PC-3 (cell line): ENCODE data around the gene PTPRF. TPM values are rescaled to one million over a fixed set of nuclear protein-coding genes. Genes with fewer than 3 reads are reported as not detected.

Experiments
- ATAC-seq: fragments of 200-7000 bp; cut with Tn5 transposase; 2 replicates; pipeline ENCODE4 v1.9.1; 2020; ENCODE audit warnings: mild to moderate bottlenecking, moderate library complexity
- BruUV-seq: library from RNA; stranded (reverse); fragments of 400-500 nt; replicated peaks from 2 replicates; lab custom pipeline; 2021; lab: Mats Ljungman, UMichigan
- CTCF ChIA-PET: fragments of 300-600 bp; sonication (Branson Sonifier 250); formaldehyde crosslinking; loops from one replicate; lab custom pipeline; 2022; ENCODE audit warnings: antibody characterized with exemption; lab: Charles Lee
- POLR2A ChIA-PET: fragments of 300-600 bp; sonication (Branson Sonifier 250); formaldehyde crosslinking; loops from one replicate; lab custom pipeline; 2022; ENCODE audit warnings: antibody characterized with exemption; ENCODE audit not compliant: unreplicated experiment; lab: Charles Lee
- DNase-seq: peaks from one replicate; pipeline ENCODE4 v3.0.0-alpha.2; 2015
- H2AFZ ChIP-seq: fragments of 300-600 bp; sonication (generic); 2 replicates; pipeline ENCODE4 v1.6.0; 2016; ENCODE audit warnings: antibody characterized with exemption, low read length
- H3F3A ChIP-seq: fragments of 300-600 bp; sonication (generic); one replicate; pipeline ENCODE4 v1.6.0; 2017; ENCODE audit warnings: antibody characterized with exemption, low read length, control low read depth, mild to moderate bottlenecking; ENCODE audit not compliant: unreplicated experiment
- H3K27ac ChIP-seq: fragments of 300-600 bp; sonication (generic); 2 replicates; pipeline ENCODE4 v1.5.1; 2016; ENCODE audit warnings: mild to moderate bottlenecking, low read length
- H3K27me3 ChIP-seq: fragments of 300-600 bp; sonication (generic); 2 replicates; pipeline ENCODE4 v1.6.1; 2016; ENCODE audit warnings: low read length, mixed read lengths
- H3K36me3 ChIP-seq: fragments of 300-600 bp; sonication (generic); 2 replicates; pipeline ENCODE4 v1.6.1; 2016; ENCODE audit warnings: low read depth, mixed run types, low read length, mixed read lengths
- H3K4me1 ChIP-seq: fragments of 300-600 bp; sonication (generic); 2 replicates; pipeline ENCODE4 v1.5.1; 2016; ENCODE audit warnings: low read length; ENCODE audit not compliant: insufficient read depth
- H3K4me2 ChIP-seq: fragments of 300-600 bp; sonication (generic); 2 replicates; pipeline ENCODE4 v1.6.0; 2016; ENCODE audit warnings: low read length
- H3K4me3 ChIP-seq: fragments of 300-600 bp; sonication (generic); 2 replicates; pipeline ENCODE4 v1.5.1; 2016; ENCODE audit warnings: mild to moderate bottlenecking, low read length, mixed read lengths
- H3K79me2 ChIP-seq: fragments of 300-600 bp; sonication (generic); 2 replicates; pipeline ENCODE4 v1.6.1; 2017; ENCODE audit warnings: low read length, mixed read lengths
- H3K9ac ChIP-seq: fragments of 300-600 bp; sonication (generic); 2 replicates; pipeline ENCODE4 v1.6.0; 2016; ENCODE audit warnings: mild to moderate bottlenecking, low read length
- H3K9me2 ChIP-seq: fragments of 300-600 bp; sonication (generic); replicated peaks from 2 replicates; pipeline ENCODE4 v1.6.1; 2016; ENCODE audit warnings: mixed run types, low read length, mixed read lengths
- H3K9me3 ChIP-seq: fragments of 300-600 bp; sonication (generic); 2 replicates; pipeline ENCODE4 v1.6.1; 2016; ENCODE audit warnings: low read length, mixed read lengths
- H4K20me1 ChIP-seq: fragments of 300-600 bp; sonication (generic); 2 replicates; pipeline ENCODE4 v1.6.1; 2016; ENCODE audit warnings: low read length, mixed read lengths
- EZH2 ChIP-seq: fragments of 300-600 bp; sonication (generic); IDR thresholded peaks from one replicate; pipeline ENCODE4 v1.6.1; 2017; ENCODE audit warnings: antibody characterized with exemption, mild to moderate bottlenecking, low read length; ENCODE audit not compliant: unreplicated experiment
- EZH2phosphoT487 ChIP-seq: fragments of 300-600 bp; sonication (generic); IDR thresholded peaks from 2 replicates; pipeline ENCODE4 v1.6.1; 2018; ENCODE audit warnings: mild to moderate bottlenecking, antibody characterized with exemption, low read length, borderline replicate concordance
- intact Hi-C: fragments of 100-400 bp; cut with micrococcal nuclease; formaldehyde crosslinking; loops from 2 replicates; pipeline ENCODE4 v1.9.0; 2023
- total RNA-seq: library from RNA; depleted of rRNA; stranded (reverse); fragments of >200 nt; gene quantifications from 2 replicates; pipeline ENCODE4 v1.2.3, GENCODE V29; 2014
- TF ChIP-seq, protein P1 (sequence below): fragments of 300-600 bp; sonication (generic); conservative IDR thresholded peaks from 2 replicates; pipeline ENCODE4 v1.5.1; 2017; ENCODE audit warnings: antibody characterized with exemption, low read depth, mild to moderate bottlenecking, low read length

Gene PTPRF
- total RNA-seq, 1 experiment from 2014 or later = 67.4 TPM

DNA sequence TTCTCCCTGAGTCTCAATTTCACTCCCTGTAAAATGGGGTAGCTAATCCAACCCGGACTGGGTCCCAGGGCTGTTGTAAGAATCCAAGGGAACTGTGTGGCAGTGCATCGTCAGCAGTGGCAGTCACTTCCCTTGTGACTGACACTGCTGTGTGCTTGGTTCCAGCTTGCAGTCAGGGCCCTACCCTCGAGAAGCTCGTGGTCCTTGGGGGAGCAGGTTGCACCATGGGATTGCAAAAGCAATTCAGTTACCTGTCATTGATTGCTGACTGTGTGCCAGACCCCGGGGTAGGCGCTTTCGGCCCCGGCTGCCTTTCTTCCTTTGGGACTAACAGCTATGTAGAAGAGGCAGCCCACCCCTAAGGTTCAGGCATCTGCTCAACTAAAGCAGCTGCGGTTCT is 2.9 kb downstream of the PTPRF start:
- H4K20me1 ChIP-seq = peaks cover 20% of the 10 kb centered on the region; the same call in 1 of the 2 replicates

DNA sequence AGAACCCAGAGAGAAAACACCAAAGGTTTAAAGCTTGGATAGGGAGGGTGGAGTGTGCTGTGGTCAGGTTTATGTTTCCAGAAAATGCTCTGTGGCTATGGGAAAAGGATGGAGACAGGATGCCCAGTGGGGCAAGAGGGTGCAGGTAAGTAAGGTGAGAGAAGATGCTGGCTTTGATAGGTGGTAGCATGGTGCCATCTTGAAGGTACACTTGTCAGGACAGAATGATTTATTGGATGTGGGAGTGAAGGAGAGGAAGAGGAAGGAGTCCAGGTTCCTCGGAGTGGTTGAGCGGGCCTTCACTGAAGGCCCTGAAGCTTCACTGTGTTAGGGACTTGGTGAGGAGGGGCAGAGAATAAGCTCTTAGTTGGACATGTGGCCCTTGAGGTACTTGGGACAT is 3.6 kb downstream of the PTPRF start:
- peaks cover 74% of the 10 kb centered on the region for H3K4me1 ChIP-seq
- H3K36me3 ChIP-seq = peaks cover 10% of the 10 kb centered on the region; the same call in 1 of the 2 replicates
- H3F3A ChIP-seq = peaks cover 6% of the 10 kb centered on the region
- ATAC-seq = no peak
- no peak for DNase-seq
- TF ChIP-seq EZH2 (no peak), EZH2phosphoT487 (no peak)
- TF ChIP-seq, protein P1, sequence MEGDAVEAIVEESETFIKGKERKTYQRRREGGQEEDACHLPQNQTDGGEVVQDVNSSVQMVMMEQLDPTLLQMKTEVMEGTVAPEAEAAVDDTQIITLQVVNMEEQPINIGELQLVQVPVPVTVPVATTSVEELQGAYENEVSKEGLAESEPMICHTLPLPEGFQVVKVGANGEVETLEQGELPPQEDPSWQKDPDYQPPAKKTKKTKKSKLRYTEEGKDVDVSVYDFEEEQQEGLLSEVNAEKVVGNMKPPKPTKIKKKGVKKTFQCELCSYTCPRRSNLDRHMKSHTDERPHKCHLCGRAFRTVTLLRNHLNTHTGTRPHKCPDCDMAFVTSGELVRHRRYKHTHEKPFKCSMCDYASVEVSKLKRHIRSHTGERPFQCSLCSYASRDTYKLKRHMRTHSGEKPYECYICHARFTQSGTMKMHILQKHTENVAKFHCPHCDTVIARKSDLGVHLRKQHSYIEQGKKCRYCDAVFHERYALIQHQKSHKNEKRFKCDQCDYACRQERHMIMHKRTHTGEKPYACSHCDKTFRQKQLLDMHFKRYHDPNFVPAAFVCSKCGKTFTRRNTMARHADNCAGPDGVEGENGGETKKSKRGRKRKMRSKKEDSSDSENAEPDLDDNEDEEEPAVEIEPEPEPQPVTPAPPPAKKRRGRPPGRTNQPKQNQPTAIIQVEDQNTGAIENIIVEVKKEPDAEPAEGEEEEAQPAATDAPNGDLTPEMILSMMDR = no peak
- H4K20me1 ChIP-seq = peaks cover 20% of the 10 kb centered on the region; the same call in 1 of the 2 replicates
- BruUV-seq = no TSS peak
- 0 out of 2 replicates have a peak overlapping the region, but pooled peaks have one; percentile 12 for H3K4me2 ChIP-seq
- intact Hi-C loops = no loop called here
- H2AFZ ChIP-seq = no peak overlapping the region
- no peaks in the 10 kb centered on the region for H3K27me3 ChIP-seq
- ChIA-PET POLR2A (no interaction called here), CTCF (no interaction called here)
- H3K9ac ChIP-seq = no peak overlapping the region
- H3K9me2 ChIP-seq = no peaks in the 10 kb centered on the region
- no peak overlapping the region for H3K4me3 ChIP-seq
- peaks cover 73% of the 10 kb centered on the region for H3K79me2 ChIP-seq
- no peak overlapping the region for H3K27ac ChIP-seq
- no peaks in the 10 kb centered on the region for H3K9me3 ChIP-seq

More for the DNA sequence above, 2.9 kb downstream of the PTPRF start:
- Histone ChIP-seq H3K79me2 (peaks cover 67% of the 10 kb centered on the region), H3K27me3 (no peaks in the 10 kb centered on the region), H3K4me3 (no peak overlapping the region), H3K27ac (no peak overlapping the region), H3K36me3 (peaks cover 4% of the 10 kb centered on the region; the same call in 1 of the 2 replicates), H3K4me1 (peaks cover 75% of the 10 kb centered on the region), H3K4me2 (peak overlapping the region; percentile 100), H3K9me2 (no peaks in the 10 kb centered on the region), H3K9me3 (no peaks in the 10 kb centered on the region), H3F3A (peaks cover 6% of the 10 kb centered on the region), H2AFZ (no peak overlapping the region), H3K9ac (no peak overlapping the region)
- BruUV-seq = no TSS peak
- TF ChIP-seq, protein P1 = no peak
- TF ChIP-seq EZH2 (no peak), EZH2phosphoT487 (no peak)
- ATAC-seq (no peak), DNase-seq (no peak)
- ChIA-PET POLR2A (interaction anchor here (0.6 kb wide), 1 partner anchor 363 kb away, joined by 3 read pairs; no protein-coding TSS in a partner anchor), CTCF (interaction anchor here (1.0 kb wide), 1 partner anchor 21 kb away, joined by 5 read pairs; no protein-coding TSS in a partner anchor)
- intact Hi-C loops = no loop called here

GRCh38 chr1:43536196-43536863 is 5.6 kb downstream of the PTPRF start:
- TF ChIP-seq EZH2phosphoT487 (no peak), EZH2 (no peak)
- TF ChIP-seq, protein P1 = no peak
- BruUV-seq = no TSS peak
- intact Hi-C loops = no loop called here
- H3K9me2 ChIP-seq = no peaks in the 10 kb centered on the region
- no peak overlapping the region for H3K4me3 ChIP-seq
- H3K4me2 ChIP-seq = peak overlapping the region; percentile 65
- H3K79me2 ChIP-seq = peaks cover 91% of the 10 kb centered on the region
- peaks cover 6% of the 10 kb centered on the region for H3F3A ChIP-seq
- peak overlapping the region; percentile 86 for H3K27ac ChIP-seq
- H2AFZ ChIP-seq = no peak overlapping the region
- no peaks in the 10 kb centered on the region for H3K9me3 ChIP-seq
- peaks cover 61% of the 10 kb centered on the region for H3K4me1 ChIP-seq
- POLR2A ChIA-PET = no interaction called here
- no peaks in the 10 kb centered on the region for H3K27me3 ChIP-seq
- H3K36me3 ChIP-seq = peaks cover 10% of the 10 kb centered on the region; the same call in 1 of the 2 replicates
- H3K9ac ChIP-seq = peak overlapping the region; percentile 49
- ATAC-seq (peak; percentile 10; the same call in 1 of the 2 replicates), DNase-seq (peak; percentile 88)
- peaks cover 23% of the 10 kb centered on the region; the same call in 1 of the 2 replicates for H4K20me1 ChIP-seq
- CTCF ChIA-PET = no interaction called here
